DMS 273 treated with DMSO at 0.1 percent for 48 hours (cell line): ENCODE measurements around the gene CHRNB4.
"Not testable (repeated sequence)": the region's sequence is repeated elsewhere in the genome, so short reads cannot be mapped to it uniquely, and the experiment has no call there.

Experiments
- DNase-seq: peaks from one replicate; lab custom pipeline; 2025; lab: John Stamatoyannopoulos, UW

Gene CHRNB4, protein sequence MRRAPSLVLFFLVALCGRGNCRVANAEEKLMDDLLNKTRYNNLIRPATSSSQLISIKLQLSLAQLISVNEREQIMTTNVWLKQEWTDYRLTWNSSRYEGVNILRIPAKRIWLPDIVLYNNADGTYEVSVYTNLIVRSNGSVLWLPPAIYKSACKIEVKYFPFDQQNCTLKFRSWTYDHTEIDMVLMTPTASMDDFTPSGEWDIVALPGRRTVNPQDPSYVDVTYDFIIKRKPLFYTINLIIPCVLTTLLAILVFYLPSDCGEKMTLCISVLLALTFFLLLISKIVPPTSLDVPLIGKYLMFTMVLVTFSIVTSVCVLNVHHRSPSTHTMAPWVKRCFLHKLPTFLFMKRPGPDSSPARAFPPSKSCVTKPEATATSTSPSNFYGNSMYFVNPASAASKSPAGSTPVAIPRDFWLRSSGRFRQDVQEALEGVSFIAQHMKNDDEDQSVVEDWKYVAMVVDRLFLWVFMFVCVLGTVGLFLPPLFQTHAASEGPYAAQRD

DNA sequence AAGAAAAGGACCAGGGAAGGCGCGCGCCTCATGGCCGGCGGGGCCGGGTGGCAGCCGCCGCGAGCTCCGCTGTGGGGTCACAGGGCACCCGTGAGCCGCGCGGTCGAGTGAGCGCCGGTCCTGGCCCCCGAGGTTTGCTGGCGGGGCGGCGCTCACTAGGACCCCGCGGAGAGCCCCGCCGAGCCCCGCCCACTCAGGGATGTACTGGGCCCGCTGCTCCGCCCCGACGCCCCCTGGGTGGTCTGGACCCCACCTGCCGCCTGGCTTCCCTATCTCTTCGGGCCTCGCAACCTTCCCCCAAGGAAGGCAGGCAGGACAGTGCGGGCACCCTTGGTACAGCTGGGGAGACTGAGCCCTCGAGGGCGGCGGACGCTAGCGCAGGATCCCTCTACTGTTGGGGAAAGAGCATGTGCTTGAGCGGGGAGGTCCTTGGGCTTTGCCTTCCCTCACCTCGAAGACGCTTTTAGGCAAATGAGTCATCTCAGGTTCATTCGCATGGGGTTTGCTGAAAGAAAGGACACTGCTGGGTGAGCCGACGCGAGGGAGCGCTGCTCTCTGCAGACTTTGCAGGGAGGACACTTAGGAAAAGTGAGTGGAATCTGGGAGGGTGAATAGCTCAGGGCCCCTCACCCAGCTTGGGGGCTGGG lies at the start of gene CHRNB4:
TSS of gene CHRNB4 (minus strand) at position 109 of the 647 bp plus-strand sequence. CDS start at position 32, 77 bp downstream.
- DNase-seq, result no peak

DNA sequence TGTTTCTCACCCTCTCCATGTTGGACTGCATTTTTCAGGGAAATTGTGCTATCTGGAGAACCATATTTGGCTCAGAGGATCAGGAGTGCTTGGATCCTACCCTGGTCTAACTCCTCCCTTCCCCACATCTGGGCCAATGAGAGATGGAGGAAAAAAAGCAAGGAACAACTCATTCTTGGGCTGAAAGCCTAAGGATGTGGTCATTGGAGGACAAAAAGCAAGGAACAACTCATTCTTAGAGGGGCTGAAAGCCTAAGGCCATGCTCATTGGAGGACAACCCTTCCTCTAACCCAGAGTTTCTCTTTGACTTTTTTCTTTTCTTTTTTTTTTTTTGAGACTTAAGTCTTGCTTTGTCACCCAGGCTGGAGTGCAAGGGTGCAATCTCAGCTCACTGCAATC lies 48.6 kb upstream of the CHRNB4 start:
- DNase-seq, result no peak

DNA sequence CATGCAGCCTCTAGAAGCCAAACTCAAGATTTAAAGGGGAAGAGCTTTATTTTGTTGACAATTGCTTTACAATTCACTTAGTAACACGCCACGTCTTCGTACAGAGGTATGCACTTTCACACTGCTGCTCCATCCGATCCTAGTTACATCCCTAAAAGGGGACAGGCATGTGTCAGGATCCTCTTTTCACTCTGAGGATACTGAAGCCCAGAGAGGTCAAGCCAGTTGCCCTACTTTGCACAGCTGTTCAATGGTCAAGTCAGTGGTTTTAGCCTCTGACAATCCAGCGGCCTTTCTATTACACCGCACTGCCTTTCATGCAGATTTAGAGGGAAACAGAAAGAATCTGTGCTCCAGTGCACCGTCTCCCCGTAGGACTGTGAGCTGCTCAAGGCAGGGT lies 44.9 kb upstream of the CHRNB4 start:
- no peak for DNase-seq

GRCh38 chr15:78685159-78685921 lies 44.3 kb upstream of the CHRNB4 start:
- DNase-seq, result peak; percentile 75

DNA sequence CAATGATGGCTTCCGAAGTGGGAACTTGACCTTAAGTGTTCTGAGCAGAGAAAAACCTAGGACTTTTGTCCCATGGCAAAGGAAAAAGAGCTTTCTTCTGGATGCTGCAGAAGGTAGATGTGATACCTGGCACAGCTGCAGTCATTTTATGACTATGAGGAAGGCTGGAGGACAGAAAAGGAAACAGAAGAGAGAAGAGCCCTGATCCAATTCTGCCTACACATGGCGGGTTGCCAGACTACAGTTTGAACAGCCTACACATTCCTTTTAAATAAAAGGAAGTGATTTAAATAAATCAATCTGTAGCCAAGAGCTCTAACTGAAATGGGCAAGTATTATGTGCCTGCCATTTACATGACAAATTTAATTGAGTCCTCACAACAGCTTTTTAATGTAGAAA lies 43.6 kb upstream of the CHRNB4 start:
- no peak for DNase-seq

GRCh38 chr15:78683599-78683998 lies 42.6 kb upstream of the CHRNB4 start:
- DNase-seq, result not testable (repeated sequence)

- no peak for DNase-seq
These were observed 41.8 kb upstream of the CHRNB4 start for GRCh38 chr15:78682693-78683410.

DNA sequence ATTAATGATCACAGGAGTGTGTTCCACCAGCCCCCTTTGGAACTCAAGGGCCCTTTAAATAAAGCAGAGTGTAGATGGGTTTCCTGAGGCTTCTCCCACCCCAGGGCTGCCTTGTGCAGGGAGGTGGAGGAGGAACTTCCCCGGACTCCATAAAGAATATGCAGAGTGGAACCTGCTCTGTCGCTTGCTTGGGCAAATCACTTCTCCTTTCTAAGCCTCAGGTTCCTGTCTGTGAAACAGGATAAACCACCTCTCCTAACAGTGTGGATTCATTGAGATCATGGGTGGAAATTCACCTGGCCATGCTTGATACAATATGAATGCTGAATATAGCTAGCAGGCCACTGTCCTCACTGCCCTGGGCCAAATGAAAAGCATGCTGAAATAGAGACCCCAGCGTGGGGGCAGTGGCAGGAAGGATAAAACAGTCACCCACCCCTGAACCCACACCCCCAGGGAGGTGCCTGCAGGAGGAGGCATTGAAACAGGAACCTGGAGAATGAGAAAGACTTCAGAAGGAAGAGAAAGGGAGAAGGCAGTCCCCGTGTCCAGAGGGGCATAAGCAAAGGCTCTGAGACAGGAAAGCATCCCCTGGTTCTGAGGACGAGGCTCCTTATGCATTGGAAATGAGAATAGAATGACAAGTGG lies 41.1 kb upstream of the CHRNB4 start:
- no peak for DNase-seq

- peak; percentile 88 for DNase-seq
These were observed 40.4 kb upstream of the CHRNB4 start for GRCh38 chr15:78681281-78682003.

- no peak for DNase-seq
These were observed 39.5 kb upstream of the CHRNB4 start for GRCh38 chr15:78680431-78681075.

DNA sequence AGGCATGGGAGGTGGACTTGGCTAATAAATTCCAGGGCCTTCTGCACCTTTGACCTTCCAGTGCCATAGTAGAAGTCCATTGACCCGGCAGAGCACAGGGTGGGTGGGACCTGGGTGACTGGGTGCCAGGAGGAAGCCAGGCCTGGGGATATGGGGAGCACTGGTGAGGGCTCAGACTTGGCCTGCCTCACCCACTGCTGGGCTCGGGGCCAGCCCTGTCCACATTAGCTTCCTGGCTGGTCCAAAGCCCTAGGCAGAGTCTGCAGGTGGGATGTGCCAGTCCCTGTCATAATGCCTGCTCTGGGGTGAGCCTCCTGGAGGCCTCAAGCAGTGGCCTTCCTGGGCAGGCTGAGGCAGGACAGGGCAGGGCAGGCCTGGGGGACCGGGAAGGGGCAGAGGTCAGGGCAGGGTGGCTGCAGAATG lies 38.1 kb upstream of the CHRNB4 start:
- DNase-seq, result no peak

DNA sequence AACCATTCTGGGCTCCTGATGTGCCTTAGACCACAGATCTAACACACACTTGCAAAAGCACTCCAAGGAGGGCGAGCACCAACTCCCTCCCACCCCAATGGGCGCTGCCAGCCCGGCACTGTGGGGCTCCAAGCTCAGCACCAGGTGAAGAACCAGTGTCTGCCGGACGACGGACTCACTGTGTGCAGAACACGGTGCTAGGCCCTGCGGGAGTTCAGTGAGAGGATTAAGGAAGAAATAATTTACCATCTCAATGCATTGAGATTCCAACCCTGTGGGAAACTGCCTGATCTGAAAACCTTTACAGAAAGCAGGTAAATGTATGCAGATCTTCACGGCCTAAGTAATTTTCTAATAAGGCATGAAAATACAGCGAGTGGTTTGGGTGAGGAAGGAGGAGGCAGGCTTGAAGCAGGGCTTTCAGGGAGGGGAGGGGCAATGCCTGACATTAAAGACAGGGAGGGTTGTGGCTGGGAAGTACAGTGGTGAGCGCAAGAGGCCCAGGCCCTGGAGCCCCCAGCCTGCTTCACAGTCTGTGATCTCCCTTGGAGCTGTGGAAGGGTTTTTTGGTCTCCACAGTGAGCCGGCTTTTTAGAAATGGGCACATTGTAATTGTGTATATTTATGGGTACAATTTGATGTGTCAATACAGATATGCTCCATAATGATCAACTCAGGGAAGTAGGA lies 35.6 kb upstream of the CHRNB4 start:
- DNase-seq, result no peak

DNA sequence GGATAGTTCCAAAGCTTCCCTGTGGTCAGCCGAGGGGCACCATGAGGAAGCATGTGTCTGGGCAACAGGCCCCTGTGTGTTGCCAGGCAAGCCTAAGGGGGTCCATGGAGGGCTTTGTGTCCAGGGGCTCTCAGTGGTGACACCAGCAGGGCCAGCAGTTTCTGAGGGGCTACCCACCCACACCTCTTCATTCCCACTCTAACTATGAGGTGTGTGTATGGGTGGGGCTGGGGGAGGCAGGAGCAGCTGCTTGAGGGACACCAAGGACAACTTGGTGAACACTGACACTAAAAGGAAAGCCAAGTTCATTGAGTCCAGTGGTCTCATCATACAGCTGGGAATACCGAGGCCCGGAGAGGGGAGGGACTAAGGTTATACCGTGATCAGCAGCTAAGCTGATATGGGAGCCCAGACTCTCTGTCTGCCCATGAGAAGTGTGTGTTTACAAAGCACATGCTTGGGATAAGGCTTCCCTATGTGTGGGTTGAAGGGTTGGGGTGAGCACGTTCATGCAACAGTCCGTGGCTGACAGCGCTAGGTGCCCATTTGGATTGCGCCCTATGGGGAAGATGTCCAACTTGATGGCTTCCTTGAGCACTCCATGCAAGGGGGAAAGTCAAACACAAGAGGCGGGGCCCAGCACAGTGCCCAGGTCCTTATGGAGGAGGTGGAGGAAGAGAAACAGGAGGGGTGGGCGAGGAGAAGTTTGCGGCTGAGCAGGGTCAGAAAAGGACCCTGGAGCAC lies 34.8 kb upstream of the CHRNB4 start:
- no peak for DNase-seq

DNA sequence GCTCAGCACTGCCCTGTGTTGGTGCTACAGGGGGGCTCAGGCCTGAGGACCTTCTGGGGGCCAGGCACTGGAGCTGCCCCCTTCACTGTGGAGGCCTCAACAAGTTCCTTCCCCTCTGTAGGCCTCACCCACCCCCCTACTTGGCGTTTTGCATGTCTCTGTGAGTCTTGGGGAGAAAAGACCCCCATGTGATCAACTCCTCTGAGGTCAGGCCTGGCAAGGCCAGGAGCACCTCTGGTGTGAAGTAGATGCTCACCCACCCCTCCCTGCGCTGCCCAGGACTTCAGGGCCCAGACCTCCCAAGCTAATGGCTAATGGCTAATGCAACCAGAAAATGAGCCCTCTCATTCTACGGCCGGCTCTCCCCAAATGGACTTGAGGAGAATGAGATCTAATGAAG lies 34.2 kb upstream of the CHRNB4 start:
- DNase-seq, result no peak

DNA sequence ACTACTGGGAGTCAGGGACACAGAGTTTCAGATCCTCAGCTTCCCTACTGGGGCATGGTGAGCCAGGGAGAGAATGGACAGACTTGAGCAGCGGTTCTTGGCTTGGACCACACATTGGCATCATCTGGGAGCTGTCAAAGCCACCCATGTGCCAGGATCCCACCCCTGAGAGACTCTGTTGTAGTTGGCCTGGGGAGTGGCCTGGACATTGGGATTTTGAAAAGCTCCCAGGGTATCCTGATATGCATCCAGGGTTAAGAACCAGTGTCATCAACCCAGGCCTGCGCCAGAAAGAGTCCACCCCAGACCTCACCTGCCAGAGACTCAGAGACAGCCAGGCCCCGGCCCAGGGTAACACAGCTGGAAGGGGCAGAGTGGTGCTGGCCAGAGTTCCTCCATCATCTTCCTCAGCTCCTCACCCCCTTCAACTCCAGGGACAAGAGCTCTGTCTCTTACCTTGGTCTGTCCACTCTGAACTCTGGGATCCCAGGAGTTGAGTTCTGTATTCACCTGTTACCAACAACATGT lies 33.0 kb upstream of the CHRNB4 start:
- DNase-seq, result no peak

- DNase-seq, result no peak
These were observed 32.5 kb upstream of the CHRNB4 start for GRCh38 chr15:78673476-78673875.

DNA sequence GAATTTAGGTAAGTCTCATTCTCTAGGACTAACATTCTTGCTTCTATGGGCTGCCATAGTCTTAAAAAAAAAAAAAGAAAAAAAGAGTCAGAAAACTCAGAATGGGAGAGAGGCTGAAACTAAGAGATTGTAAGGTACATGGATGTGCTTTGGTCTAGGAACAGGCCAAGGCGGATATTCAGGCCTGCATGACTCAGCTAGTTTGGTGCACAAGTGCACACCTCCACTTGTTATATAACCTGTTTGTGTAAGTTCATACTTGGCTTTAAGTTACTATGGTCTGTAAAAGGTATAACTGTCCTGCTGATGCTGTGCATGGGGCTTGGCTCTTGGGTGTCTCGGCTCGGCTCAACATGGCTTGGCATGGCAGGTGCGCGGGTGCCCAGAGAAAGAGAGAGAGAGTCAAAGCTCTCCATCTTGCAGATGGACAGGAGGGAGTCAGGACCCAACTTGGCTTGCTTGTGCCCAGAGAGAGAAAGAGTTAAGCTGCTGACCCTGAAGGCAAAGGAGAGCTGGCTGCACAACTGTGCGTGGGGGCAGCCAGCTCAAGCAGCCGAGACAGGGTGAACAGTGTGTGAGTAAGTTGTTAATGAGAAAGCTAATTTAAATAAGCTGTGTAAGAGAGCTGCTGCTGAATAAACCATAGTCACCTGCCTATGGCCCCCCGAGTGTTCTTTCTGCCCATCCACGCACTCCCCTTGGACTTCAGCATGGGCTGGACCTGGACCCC lies 31.4 kb upstream of the CHRNB4 start:
- no peak for DNase-seq
